Type B pancreatic cell (in vitro differentiated cells): ENCODE measurements around the gene TMEM131L. TPM values are rescaled to one million over a fixed set of nuclear protein-coding genes. Genes with fewer than 3 reads are reported as not detected.

ENCODE experiments used
- DNase-seq: peaks from one replicate; pipeline ENCODE4 v3.0.0; 2021; ENCODE audit warnings: mixed read lengths; ENCODE audit not compliant: unreplicated experiment; ENCODE audit errors: extremely low spot score
- H3K27ac Mint-ChIP-seq: 2 replicates; pipeline ENCODE4 v1.8.0; 2021; ENCODE audit warnings: mild to moderate bottlenecking, mixed read lengths
- H3K27me3 Mint-ChIP-seq: 2 replicates; pipeline ENCODE4 v1.8.0; 2021; ENCODE audit warnings: mixed read lengths
- H3K36me3 Mint-ChIP-seq: 2 replicates; pipeline ENCODE4 v1.8.0; 2021; ENCODE audit warnings: mixed read lengths
- H3K4me1 Mint-ChIP-seq: one replicate; pipeline ENCODE4 v1.8.0; 2021; ENCODE audit warnings: mixed read lengths; ENCODE audit not compliant: unreplicated experiment
- H3K4me3 Mint-ChIP-seq: 2 replicates; pipeline ENCODE4 v1.8.0; 2021; ENCODE audit warnings: mild to moderate bottlenecking, mixed read lengths
- H3K9me3 Mint-ChIP-seq: 2 replicates; pipeline ENCODE4 v1.8.0; 2021; ENCODE audit warnings: mixed read lengths
- total RNA-seq: library from RNA; stranded (reverse); gene quantifications from 2 replicates; pipeline ENCODE4 v1.2.1, GENCODE V29; 2021; ENCODE audit warnings: low replicate concordance
- TF ChIP-seq, protein P1 (sequence below): fragments of 200-600 bp; sonication (generic); conservative IDR thresholded peaks from 2 replicates; pipeline ENCODE4 v1.5.0; 2021; ENCODE audit warnings: antibody characterized with exemption, mild to moderate bottlenecking

Gene TMEM131L
- total RNA-seq, 1 donor from 2014 or later, result 21.3 TPM

GRCh38 chr4:153576443-153576774 is 110.2 kb downstream of the TMEM131L start:
- no peaks in the 10 kb centered on the region for H3K9me3 Mint-ChIP-seq
- TF ChIP-seq, protein P1, sequence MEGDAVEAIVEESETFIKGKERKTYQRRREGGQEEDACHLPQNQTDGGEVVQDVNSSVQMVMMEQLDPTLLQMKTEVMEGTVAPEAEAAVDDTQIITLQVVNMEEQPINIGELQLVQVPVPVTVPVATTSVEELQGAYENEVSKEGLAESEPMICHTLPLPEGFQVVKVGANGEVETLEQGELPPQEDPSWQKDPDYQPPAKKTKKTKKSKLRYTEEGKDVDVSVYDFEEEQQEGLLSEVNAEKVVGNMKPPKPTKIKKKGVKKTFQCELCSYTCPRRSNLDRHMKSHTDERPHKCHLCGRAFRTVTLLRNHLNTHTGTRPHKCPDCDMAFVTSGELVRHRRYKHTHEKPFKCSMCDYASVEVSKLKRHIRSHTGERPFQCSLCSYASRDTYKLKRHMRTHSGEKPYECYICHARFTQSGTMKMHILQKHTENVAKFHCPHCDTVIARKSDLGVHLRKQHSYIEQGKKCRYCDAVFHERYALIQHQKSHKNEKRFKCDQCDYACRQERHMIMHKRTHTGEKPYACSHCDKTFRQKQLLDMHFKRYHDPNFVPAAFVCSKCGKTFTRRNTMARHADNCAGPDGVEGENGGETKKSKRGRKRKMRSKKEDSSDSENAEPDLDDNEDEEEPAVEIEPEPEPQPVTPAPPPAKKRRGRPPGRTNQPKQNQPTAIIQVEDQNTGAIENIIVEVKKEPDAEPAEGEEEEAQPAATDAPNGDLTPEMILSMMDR, result peak; percentile 56
- DNase-seq, result no peak
- peaks cover 20% of the 10 kb centered on the region for H3K4me1 Mint-ChIP-seq
- H3K36me3 Mint-ChIP-seq, result peaks cover 13% of the 10 kb centered on the region
- no peak overlapping the region for H3K27ac Mint-ChIP-seq
- H3K27me3 Mint-ChIP-seq, result no peaks in the 10 kb centered on the region
- no peak overlapping the region for H3K4me3 Mint-ChIP-seq

DNA sequence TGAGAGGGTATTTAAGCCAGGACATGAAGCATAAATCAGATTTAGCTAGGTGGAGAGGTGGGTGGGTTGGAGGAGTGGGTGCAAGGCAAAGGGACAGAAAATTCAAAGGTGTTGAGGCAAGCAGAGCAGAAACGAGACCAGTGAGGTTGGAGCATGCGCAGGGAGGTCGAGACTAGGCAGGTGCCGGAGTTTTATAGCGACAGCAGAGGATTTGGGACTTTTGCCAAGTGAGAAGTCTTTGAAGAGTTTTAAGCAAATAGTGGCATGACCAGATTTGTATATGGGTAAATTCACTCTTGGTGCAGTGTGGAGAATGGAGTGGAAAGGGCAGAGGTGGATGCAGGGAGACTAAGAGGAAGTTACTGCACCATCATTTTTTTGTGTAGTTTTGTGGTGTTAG is 110.9 kb downstream of the TMEM131L start:
- no peaks in the 10 kb centered on the region for H3K9me3 Mint-ChIP-seq
- H3K36me3 Mint-ChIP-seq, result peaks cover 13% of the 10 kb centered on the region
- H3K27me3 Mint-ChIP-seq, result no peaks in the 10 kb centered on the region
- no peak for DNase-seq
- TF ChIP-seq, protein P1, result no peak
- no peak overlapping the region for H3K4me3 Mint-ChIP-seq
- peaks cover 20% of the 10 kb centered on the region for H3K4me1 Mint-ChIP-seq
- H3K27ac Mint-ChIP-seq, result no peak overlapping the region

GRCh38 chr4:153579410-153579809 is 113.2 kb downstream of the TMEM131L start:
- TF ChIP-seq, protein P1, result no peak
- Mint-ChIP-seq H3K9me3 (no peaks in the 10 kb centered on the region), H3K4me1 (peaks cover 10% of the 10 kb centered on the region), H3K4me3 (no peak overlapping the region), H3K27ac (no peak overlapping the region), H3K36me3 (peaks cover 16% of the 10 kb centered on the region), H3K27me3 (no peaks in the 10 kb centered on the region)
- no peak for DNase-seq

- H3K9me3 Mint-ChIP-seq, result no peaks in the 10 kb centered on the region
- peaks cover 18% of the 10 kb centered on the region for H3K36me3 Mint-ChIP-seq
- no peaks in the 10 kb centered on the region for H3K27me3 Mint-ChIP-seq
- no peak overlapping the region for H3K4me3 Mint-ChIP-seq
- TF ChIP-seq, protein P1, result no peak
- peaks cover 12% of the 10 kb centered on the region for H3K4me1 Mint-ChIP-seq
- no peak overlapping the region for H3K27ac Mint-ChIP-seq
- DNase-seq, result no peak
Observed at GRCh38 chr4:153579872-153580271, 113.7 kb downstream of the TMEM131L start.

GRCh38 chr4:153582954-153583702 is 117.0 kb downstream of the TMEM131L start:
- Mint-ChIP-seq H3K27me3 (no peaks in the 10 kb centered on the region), H3K27ac (no peak overlapping the region), H3K36me3 (peaks cover 14% of the 10 kb centered on the region), H3K9me3 (no peaks in the 10 kb centered on the region), H3K4me1 (peaks cover 11% of the 10 kb centered on the region), H3K4me3 (no peak overlapping the region)
- DNase-seq, result no peak
- TF ChIP-seq, protein P1, result no peak
